ENCODE results near the gene VAX1. TPM values are rescaled to one million over a fixed set of nuclear protein-coding genes. Genes with fewer than 3 reads are reported as not detected.
A peak's percentile ranks its signal among the peaks of the same experiment; 100 is the strongest.

The VAX1 gene
- total RNA-seq, 1 experiment from 2014 or later = not detected

DNA sequence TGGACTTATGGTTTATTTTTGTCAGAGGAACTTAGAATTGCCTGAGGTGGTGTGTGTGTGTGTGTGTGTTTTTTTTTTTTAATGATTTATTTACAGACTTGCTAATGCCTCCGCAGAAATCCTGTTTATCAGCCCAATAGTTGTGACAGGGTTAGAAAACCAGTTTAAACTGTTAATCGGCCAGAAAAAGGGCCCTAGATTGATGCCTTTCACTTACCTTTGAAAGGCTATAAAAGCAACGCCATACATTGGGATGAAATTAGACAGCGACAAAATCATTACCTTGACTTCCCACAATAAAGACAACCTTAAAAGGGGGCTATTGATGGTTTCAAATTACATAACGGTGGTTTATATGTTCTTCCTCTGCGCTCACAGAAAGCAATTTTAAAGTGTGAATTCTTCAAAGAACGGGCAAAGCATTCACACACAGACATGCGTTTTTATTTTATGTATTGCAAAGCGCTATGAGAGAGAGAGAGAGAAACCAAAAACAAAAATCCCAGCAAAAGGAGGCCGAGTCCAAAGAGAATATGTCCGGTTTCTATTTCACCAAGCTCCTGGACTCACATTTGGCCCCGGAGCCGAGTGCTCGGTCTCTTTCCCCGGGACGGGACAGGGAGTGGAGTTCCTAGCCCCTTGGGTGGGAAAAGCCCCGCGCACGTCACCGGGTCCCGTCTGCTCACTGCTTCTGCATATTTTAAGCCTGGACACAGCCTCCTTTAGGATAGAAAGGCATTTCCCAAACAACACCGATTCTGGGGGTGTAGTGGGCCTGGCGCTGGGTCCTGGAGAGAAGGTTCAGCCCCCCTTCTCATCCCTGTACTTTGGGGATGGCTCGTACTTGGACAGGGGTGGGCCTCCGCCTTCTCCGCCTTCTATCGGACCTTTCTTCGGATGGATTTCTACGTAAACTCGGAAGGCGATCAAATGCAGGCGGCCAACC is 26.8 kb upstream of the VAX1 start:
- no peak for DNase-seq (ENCODE audit: low read depth, low spot score)
- H3K79me2 ChIP-seq (ENCODE audit: insufficient read depth, low read length) = no peaks in the 10 kb centered on the region
- ChIA-PET CTCF (interaction anchor here (0.8 to 17.7 kb wide), 8 partner anchors 10 to 538 kb away, joined by 3 to 629 read pairs (median 6); partner anchors contain the start of gene SHTN1), POLR2A (interaction anchor here (1.1 kb wide), 1 partner anchor 368 kb away, joined by 4 read pairs; no protein-coding TSS in a partner anchor), RAD21 (ENCODE audit: low non-redundant PET in 1 of 2, low total read pairs in 2 of 2, uncharacterized antibody in 2 of 2, unreplicated experiment in 2 of 2) (interaction anchor here in 1 of 2 experiments (0.7 to 4.8 kb wide), 2 partner anchors 357 to 368 kb away, joined by 5 to 30 read pairs; no protein-coding TSS in a partner anchor)
- H3K27ac ChIP-seq (ENCODE audit: low read depth, low read length) = no peak overlapping the region
- no peaks in the 10 kb centered on the region for H3K9me2 ChIP-seq (ENCODE audit: insufficient read depth)
- no peaks in the 10 kb centered on the region for H4K20me1 ChIP-seq (ENCODE audit: insufficient read depth)
- H3K27me3 ChIP-seq (ENCODE audit: insufficient read depth, low read length) = 0 out of 2 replicates have a peak, but pooled peaks cover 8% of the 10 kb centered on the region
- BruUV-seq (replicated peaks) = no TSS peak
- no peak for ATAC-seq
- intact Hi-C loops (cut with micrococcal nuclease) = loop anchor here (2.0 to 5.0 kb wide), 5 partner anchors 53 to 523 kb away; partner anchors contain the start of gene SHTN1
- peak overlapping the region; percentile 76 for H2AFZ ChIP-seq (ENCODE audit: low read depth, low read length, poor library complexity, severe bottlenecking)
- H3K4me2 ChIP-seq (ENCODE audit: low read length) = peak overlapping the region; percentile 63
- H3K36me3 ChIP-seq (ENCODE audit: control insufficient read depth in 1 of 2, insufficient read depth in 2 of 2, low read length in 2 of 2) = no peaks in the 10 kb centered on the region
- no peak for TF ChIP-seq POLR2AphosphoS5 (IDR thresholded peaks at IDR 0.05; ENCODE audit: low read depth, low read length)
- TF ChIP-seq, protein P1, sequence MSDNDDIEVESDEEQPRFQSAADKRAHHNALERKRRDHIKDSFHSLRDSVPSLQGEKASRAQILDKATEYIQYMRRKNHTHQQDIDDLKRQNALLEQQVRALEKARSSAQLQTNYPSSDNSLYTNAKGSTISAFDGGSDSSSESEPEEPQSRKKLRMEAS (IDR thresholded peaks at IDR 0.05) = no peak
- no peak for TF ChIP-seq ELF1 (IDR thresholded peaks at IDR 0.05; ENCODE audit: borderline replicate concordance, low read depth)
- TF ChIP-seq SRF (IDR thresholded peaks at IDR 0.05; ENCODE audit: low read depth) = no peak
- no peak for TF ChIP-seq YY1 (IDR thresholded peaks at IDR 0.05; ENCODE audit: extremely low read depth, insufficient replicate concordance, low read depth, low read length)
- no peak for TF ChIP-seq CBX3 (IDR thresholded peaks at IDR 0.05; ENCODE audit: low read depth)
- TF ChIP-seq, protein P2, sequence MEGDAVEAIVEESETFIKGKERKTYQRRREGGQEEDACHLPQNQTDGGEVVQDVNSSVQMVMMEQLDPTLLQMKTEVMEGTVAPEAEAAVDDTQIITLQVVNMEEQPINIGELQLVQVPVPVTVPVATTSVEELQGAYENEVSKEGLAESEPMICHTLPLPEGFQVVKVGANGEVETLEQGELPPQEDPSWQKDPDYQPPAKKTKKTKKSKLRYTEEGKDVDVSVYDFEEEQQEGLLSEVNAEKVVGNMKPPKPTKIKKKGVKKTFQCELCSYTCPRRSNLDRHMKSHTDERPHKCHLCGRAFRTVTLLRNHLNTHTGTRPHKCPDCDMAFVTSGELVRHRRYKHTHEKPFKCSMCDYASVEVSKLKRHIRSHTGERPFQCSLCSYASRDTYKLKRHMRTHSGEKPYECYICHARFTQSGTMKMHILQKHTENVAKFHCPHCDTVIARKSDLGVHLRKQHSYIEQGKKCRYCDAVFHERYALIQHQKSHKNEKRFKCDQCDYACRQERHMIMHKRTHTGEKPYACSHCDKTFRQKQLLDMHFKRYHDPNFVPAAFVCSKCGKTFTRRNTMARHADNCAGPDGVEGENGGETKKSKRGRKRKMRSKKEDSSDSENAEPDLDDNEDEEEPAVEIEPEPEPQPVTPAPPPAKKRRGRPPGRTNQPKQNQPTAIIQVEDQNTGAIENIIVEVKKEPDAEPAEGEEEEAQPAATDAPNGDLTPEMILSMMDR (IDR thresholded peaks at IDR 0.05 in 2 of 3, conservative IDR thresholded peaks at IDR 0.05 in 1 of 3; ENCODE audit: borderline replicate concordance in 1 of 3, insufficient read depth in 1 of 3, low read depth in 2 of 3, low read length in 2 of 3) = no peak
- TF ChIP-seq, protein P3, sequence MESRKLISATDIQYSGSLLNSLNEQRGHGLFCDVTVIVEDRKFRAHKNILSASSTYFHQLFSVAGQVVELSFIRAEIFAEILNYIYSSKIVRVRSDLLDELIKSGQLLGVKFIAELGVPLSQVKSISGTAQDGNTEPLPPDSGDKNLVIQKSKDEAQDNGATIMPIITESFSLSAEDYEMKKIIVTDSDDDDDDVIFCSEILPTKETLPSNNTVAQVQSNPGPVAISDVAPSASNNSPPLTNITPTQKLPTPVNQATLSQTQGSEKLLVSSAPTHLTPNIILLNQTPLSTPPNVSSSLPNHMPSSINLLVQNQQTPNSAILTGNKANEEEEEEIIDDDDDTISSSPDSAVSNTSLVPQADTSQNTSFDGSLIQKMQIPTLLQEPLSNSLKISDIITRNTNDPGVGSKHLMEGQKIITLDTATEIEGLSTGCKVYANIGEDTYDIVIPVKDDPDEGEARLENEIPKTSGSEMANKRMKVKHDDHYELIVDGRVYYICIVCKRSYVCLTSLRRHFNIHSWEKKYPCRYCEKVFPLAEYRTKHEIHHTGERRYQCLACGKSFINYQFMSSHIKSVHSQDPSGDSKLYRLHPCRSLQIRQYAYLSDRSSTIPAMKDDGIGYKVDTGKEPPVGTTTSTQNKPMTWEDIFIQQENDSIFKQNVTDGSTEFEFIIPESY (IDR thresholded peaks at IDR 0.05; ENCODE audit: extremely low read depth, insufficient replicate concordance, low read length) = no peak
- no peak for TF ChIP-seq SP1 (IDR thresholded peaks at IDR 0.05; ENCODE audit: low read depth)
- no peak for TF ChIP-seq ZNF274 (IDR thresholded peaks at IDR 0.05; ENCODE audit: low read depth, low read length)
- no peak for TF ChIP-seq EGR1 (IDR thresholded peaks at IDR 0.05; ENCODE audit: low read depth)
- H3K9ac ChIP-seq (ENCODE audit: low read length) = no peak overlapping the region
- no peak overlapping the region for H3K4me3 ChIP-seq (replicated peaks in 1 of 2; ENCODE audit: low read depth in 1 of 2, low read length in 2 of 2)
- no peaks in the 10 kb centered on the region for H3K9me3 ChIP-seq (ENCODE audit: control insufficient read depth in 1 of 2, insufficient read depth in 1 of 2, low read depth in 1 of 2, low read length in 2 of 2)
- H3K4me1 ChIP-seq (ENCODE audit: control insufficient read depth in 1 of 2, insufficient read depth in 2 of 2, low read length in 2 of 2) = peaks cover 2 to 19% of the 10 kb centered on the region in 2 experiments; a peak in 3 of 4 replicates

Data from HCT116 (cell line).